Ovary (tissue), 3 donors: ENCODE results near the gene BLOC1S3.

ENCODE experiments used
- EP300 ChIP-seq: sonication (generic); formaldehyde crosslinking; IDR thresholded peaks from one replicate; pipeline ENCODE4 v1.6.1; 2017; ENCODE audit warnings: antibody characterized with exemption
- POLR2A ChIP-seq: fragments of 450-650 bp; IDR thresholded peaks from one replicate; pipeline ENCODE4 v1.6.1; 2017; ENCODE audit warnings: antibody characterized with exemption, mild to moderate bottlenecking, moderate library complexity
- TF ChIP-seq, protein P1 (sequence below), 3 donors: fragments of 450-650 bp in 2 of 3; fragments of 200-600 bp in 1 of 3; IDR thresholded peaks; one replicate each; pipeline versions ENCODE4 v1.5.1 to v1.8.0; 2016 to 2022; ENCODE audit warnings: antibody characterized with exemption in 3 of 3, mild to moderate bottlenecking in 1 of 3
- donor health status: DM: no; HTN: no; CAD: no.

DNA sequence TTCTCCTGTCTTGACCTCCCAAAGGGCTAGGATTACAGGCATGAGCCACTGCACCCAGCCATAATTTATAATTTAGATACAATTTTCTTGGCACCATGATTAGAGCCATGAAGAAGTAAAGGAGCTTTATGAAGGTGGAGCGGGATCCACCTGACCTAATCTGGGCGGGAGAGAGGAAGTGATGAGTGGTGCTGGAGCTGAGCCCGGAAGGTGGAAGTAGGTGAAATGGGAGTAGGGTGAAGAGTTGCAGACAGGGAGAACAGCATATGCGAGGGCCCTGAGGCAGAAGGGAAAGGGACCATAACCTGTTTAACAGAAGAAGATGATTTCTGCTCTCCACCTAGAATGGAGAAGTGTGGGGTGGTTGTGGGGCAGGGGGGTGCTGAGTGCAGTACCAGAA lies 4.2 kb downstream of the BLOC1S3 start:
- TF ChIP-seq, protein P1, sequence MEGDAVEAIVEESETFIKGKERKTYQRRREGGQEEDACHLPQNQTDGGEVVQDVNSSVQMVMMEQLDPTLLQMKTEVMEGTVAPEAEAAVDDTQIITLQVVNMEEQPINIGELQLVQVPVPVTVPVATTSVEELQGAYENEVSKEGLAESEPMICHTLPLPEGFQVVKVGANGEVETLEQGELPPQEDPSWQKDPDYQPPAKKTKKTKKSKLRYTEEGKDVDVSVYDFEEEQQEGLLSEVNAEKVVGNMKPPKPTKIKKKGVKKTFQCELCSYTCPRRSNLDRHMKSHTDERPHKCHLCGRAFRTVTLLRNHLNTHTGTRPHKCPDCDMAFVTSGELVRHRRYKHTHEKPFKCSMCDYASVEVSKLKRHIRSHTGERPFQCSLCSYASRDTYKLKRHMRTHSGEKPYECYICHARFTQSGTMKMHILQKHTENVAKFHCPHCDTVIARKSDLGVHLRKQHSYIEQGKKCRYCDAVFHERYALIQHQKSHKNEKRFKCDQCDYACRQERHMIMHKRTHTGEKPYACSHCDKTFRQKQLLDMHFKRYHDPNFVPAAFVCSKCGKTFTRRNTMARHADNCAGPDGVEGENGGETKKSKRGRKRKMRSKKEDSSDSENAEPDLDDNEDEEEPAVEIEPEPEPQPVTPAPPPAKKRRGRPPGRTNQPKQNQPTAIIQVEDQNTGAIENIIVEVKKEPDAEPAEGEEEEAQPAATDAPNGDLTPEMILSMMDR (IDR thresholded peaks at IDR 0.05): no peak
- TF ChIP-seq POLR2A (no peak), EP300 (no peak)
